AG08396 (cell line): ENCODE data around the gene DDIT4.
"Not testable (repeated sequence)": the region's sequence is repeated elsewhere in the genome, so short reads cannot be mapped to it uniquely, and the experiment has no call there.

ENCODE experiments used
- DNase-seq: peaks from one replicate; pipeline ENCODE4 v3.0.0; 2012; ENCODE audit warnings: low spot score, mixed read lengths

The DDIT4 gene

GRCh38 chr10:72267819-72268399 lies 5.8 kb upstream of the DDIT4 start:
- no peak for DNase-seq

DNA sequence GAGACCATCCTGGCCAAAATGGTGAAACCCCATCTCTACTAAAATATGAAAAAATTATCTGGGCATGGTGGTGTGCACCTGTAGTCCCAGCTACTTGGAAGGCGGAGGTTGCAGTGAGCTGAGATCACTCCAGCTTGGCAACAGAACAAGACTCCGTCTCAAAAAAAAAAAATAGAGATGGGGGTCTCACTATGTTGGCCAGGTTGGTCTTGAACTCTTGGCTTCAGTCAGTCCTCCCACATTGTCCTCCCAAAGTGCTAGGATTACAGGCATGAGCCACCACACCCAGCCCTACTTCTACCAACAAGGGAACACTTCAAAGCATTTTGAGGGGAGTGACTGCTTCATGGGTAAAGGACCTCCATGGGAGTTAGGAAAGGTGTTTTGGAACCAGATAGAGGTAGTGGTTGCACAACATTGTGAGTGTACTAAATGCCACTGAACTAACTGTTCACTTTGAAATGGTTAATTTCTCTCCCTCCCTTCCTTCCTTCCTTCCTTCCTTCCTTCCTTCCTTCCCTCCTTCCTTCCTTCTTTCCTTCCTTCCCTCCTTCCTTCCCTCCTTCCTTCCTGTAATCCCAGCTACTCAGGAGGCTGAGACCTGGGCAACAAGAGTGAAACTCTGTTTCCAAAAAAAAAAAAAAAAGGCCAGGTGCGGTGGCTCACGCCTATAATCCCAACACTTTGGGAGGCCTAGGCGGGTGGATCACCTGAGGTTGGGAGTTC lies 5.1 kb upstream of the DDIT4 start:
- DNase-seq, result not testable (repeated sequence)

- DNase-seq, result no peak
These were observed 3.0 kb upstream of the DDIT4 start for GRCh38 chr10:72270607-72271281.

- DNase-seq, result peak; percentile 91
These were observed 875 bp upstream of the DDIT4 start for GRCh38 chr10:72272689-72273409.

DNA sequence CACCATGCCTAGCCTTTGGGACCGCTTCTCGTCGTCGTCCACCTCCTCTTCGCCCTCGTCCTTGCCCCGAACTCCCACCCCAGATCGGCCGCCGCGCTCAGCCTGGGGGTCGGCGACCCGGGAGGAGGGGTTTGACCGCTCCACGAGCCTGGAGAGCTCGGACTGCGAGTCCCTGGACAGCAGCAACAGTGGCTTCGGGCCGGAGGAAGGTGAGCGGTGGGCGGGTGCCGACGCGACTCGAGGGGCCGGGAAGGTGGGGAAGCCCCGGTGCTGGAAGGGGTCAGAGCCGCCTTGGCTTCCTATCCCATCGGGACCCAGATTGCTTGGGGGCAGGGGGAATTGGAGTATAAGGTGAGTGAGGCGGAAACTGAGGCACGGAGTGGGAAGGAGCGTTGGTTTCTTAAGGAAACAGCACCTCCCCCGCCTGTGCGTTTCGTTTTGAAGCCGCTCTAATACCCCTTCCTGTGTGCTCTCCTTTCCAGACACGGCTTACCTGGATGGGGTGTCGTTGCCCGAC lies 547 bp downstream of the DDIT4 start:
- peak; percentile 55 for DNase-seq

DNA sequence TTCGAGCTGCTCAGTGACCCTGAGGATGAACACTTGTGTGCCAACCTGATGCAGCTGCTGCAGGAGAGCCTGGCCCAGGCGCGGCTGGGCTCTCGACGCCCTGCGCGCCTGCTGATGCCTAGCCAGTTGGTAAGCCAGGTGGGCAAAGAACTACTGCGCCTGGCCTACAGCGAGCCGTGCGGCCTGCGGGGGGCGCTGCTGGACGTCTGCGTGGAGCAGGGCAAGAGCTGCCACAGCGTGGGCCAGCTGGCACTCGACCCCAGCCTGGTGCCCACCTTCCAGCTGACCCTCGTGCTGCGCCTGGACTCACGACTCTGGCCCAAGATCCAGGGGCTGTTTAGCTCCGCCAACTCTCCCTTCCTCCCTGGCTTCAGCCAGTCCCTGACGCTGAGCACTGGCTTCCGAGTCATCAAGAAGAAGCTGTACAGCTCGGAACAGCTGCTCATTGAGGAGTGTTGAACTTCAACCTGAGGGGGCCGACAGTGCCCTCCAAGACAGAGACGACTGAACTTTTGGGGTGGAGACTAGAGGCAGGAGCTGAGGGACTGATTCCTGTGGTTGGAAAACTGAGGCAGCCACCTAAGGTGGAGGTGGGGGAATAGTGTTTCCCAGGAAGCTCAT lies 1.1 kb downstream of the DDIT4 start:
- peak; percentile 59 for DNase-seq

DNA sequence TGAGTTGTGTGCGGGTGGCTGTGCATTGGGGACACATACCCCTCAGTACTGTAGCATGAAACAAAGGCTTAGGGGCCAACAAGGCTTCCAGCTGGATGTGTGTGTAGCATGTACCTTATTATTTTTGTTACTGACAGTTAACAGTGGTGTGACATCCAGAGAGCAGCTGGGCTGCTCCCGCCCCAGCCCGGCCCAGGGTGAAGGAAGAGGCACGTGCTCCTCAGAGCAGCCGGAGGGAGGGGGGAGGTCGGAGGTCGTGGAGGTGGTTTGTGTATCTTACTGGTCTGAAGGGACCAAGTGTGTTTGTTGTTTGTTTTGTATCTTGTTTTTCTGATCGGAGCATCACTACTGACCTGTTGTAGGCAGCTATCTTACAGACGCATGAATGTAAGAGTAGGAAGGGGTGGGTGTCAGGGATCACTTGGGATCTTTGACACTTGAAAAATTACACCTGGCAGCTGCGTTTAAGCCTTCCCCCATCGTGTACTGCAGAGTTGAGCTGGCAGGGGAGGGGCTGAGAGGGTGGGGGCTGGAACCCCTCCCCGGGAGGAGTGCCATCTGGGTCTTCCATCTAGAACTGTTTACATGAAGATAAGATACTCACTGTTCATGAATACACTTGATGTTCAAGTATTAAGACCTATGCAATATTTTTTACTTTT lies 1.8 kb downstream of the DDIT4 start:
- no peak for DNase-seq

- no peak for DNase-seq
These were observed 2.3 kb downstream of the DDIT4 start for GRCh38 chr10:72276013-72276387.

GRCh38 chr10:72276421-72277339 lies 3.0 kb downstream of the DDIT4 start:
- DNase-seq, result no peak

- DNase-seq, result no peak
These were observed 3.7 kb downstream of the DDIT4 start for GRCh38 chr10:72277340-72277995.

GRCh38 chr10:72277996-72278667 lies 4.4 kb downstream of the DDIT4 start:
- DNase-seq, result no peak

- no peak for DNase-seq
These were observed 5.1 kb downstream of the DDIT4 start for GRCh38 chr10:72278668-72279393.

GRCh38 chr10:72279587-72279986 lies 5.9 kb downstream of the DDIT4 start:
- not testable (repeated sequence) for DNase-seq

DNA sequence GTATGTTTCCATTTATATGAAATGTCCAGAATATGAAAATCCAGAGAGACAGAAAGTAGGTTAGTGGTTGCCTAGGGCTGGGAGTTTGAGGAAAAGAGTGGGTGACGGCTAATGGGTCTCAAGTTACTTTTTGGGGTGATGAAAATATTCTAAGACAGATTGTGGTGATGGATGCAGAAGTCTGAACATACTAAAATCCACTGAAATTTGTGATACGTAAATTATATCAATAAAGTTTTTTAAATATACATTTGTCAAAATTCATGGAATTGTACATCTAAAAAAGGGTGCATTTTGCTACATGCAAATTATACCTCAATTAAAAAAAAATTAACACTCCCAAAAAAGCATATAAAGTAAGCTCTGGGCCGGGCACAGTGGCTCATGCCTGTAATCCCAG lies 9.4 kb downstream of the DDIT4 start:
- DNase-seq, result no peak

DNA sequence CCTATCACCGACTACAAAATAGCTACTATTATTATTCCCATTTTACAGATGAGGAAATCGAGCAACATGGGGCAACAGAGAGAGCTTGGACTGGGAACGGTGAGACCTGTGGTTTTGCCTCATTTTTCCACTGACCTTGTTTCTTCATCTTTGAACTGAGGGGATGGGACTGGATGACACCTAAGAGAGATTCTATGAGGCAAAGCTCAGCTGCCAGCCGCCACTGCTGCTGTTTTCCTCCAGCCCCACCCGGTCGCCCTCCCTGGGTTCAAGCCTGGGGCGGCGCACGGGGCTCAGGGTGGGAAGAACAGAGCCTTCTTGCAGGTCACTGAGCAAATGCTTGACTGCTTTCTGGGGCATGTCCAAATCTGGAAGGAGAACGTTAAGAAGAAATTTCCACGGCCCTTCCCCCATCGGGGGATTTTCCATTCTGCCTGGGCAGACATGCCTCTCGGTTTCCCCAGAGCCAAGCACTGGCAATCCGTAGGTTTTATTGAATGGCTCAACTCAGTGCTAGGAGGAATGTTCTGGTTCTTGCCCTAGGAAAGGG lies 12.3 kb downstream of the DDIT4 start:
- no peak for DNase-seq

DNA sequence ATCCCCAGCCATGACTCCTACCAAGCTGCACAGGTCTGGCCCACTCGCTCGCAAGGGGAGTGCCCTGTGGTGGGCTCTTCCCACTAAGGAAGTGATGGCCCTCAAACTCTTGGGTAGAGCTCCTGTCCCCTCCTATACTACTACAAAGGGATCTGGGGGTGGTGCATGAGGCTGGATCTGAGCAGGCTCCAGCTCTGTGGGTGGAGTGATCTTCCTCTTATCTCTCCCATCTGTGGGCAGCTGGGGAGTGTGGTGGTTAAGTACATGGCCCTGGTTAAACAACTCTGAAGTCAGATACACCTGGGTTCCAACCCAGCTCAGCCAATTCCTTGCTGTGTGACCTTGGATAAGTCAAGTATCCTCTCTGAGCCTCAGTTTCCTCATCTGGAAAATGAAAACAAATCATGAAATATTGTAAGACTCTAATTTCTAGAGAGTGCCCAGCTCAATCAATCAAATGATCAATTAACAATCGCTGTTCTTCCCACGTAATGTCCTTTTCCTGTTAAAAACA lies 17.4 kb downstream of the DDIT4 start:
- no peak for DNase-seq

- DNase-seq, result no peak
These were observed 18.5 kb downstream of the DDIT4 start for GRCh38 chr10:72292223-72292691.

DNA sequence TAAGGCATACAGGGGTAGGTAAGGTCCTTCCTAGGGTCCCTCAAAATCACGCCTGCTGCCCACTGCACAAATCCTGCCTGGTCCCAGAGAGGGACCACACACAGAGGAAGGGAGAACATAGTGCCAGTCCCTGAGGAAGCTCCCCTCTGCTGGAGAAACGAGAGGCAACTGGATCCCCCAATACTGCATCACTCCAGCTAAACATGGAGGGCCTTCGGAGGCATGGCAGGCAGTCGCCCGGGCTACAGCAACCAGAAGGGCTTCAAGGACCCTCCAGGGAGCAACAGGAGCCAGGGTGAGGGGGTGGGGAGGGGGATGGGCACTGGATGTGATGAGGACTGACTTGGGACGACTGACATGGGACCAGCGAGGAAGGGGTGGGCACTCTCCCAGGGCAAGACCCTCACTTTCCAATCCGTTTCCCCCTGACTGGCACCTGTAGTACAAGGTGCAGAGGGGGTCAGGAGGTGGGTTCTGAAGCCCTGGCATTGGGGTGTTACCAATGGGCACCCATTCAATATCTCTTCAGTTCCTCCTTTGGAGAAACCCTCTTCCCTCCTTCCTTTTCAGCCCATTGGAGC lies 21.7 kb downstream of the DDIT4 start:
- no peak for DNase-seq
